Panc1 (cell line): Measurements from ENCODE around the gene ENPP1. TPM values are rescaled to one million over a fixed set of nuclear protein-coding genes. Genes with fewer than 3 reads are reported as not detected.

Source experiments
- ATAC-seq: fragments of 200-7000 bp; cut with Tn5 transposase; 2 replicates; pipeline ENCODE4 v1.9.1; 2020; ENCODE audit warnings: mild to moderate bottlenecking, moderate library complexity
- BruUV-seq: library from RNA; stranded (reverse); fragments of 400-500 nt; replicated peaks from 2 replicates; lab custom pipeline; 2021; lab: Mats Ljungman, UMichigan
- CTCF ChIA-PET: fragments of 300-600 bp; sonication (Branson Sonifier 250); formaldehyde crosslinking; loops from one replicate; lab custom pipeline; 2022; ENCODE audit warnings: antibody characterized with exemption; lab: Charles Lee
- POLR2A ChIA-PET: fragments of 300-600 bp; sonication (Branson Sonifier 250); formaldehyde crosslinking; loops from one replicate; lab custom pipeline; 2022; ENCODE audit warnings: antibody characterized with exemption; lab: Charles Lee
- DNase-seq: peaks from one replicate; pipeline ENCODE4 v3.0.0-alpha.2; 2010; ENCODE audit warnings: low read depth, low spot score
- H3K27ac ChIP-seq: 2 replicates; pipeline ENCODE4 v1.5.1; 2011; ENCODE audit warnings: mild to moderate bottlenecking, low read length, inconsistent platforms
- H3K27me3 ChIP-seq: fragments of 200-500 bp; sonication (Bioruptor generic); 2 replicates; pipeline ENCODE4 v1.6.0; 2014; ENCODE audit warnings: low read length, inconsistent platforms; ENCODE audit not compliant: control insufficient read depth, insufficient read depth
- H3K36me3 ChIP-seq: fragments of 200-500 bp; sonication (Bioruptor generic); 2 replicates; pipeline ENCODE4 v1.5.1; 2014; ENCODE audit warnings: inconsistent platforms, mild to moderate bottlenecking, low read length, moderate library complexity; ENCODE audit not compliant: control insufficient read depth, insufficient read depth
- H3K4me1 ChIP-seq: 2 replicates; pipeline ENCODE4 v1.5.1; 2011; ENCODE audit warnings: inconsistent platforms, mild to moderate bottlenecking, low read length, moderate library complexity; ENCODE audit not compliant: control insufficient read depth, insufficient read depth
- H3K4me3 ChIP-seq, 2 experiments: 2 replicates each; pipeline ENCODE4 v1.5.1; 2011 to 2012; ENCODE audit warnings: low read depth in 2 of 2, low read length in 2 of 2, mild to moderate bottlenecking in 2 of 2, inconsistent platforms in 1 of 2, moderate library complexity in 1 of 2
- H3K9me3 ChIP-seq: fragments of 200-500 bp; sonication (Bioruptor generic); 2 replicates; pipeline ENCODE4 v1.5.1; 2014; ENCODE audit warnings: low read depth, mild to moderate bottlenecking, inconsistent platforms, low read length, moderate library complexity; ENCODE audit not compliant: control insufficient read depth, insufficient read depth
- POLR2AphosphoS5 ChIP-seq: IDR thresholded peaks from 2 replicates; pipeline ENCODE4 v1.6.1; 2012; ENCODE audit warnings: mild to moderate bottlenecking, low read depth, low read length, moderate library complexity
- SIN3A ChIP-seq: IDR thresholded peaks from 2 replicates; pipeline ENCODE4 v1.6.1; 2012; ENCODE audit warnings: low read depth, mild to moderate bottlenecking, low read length, moderate library complexity, borderline replicate concordance; ENCODE audit not compliant: insufficient read depth
- TCF7L2 ChIP-seq: IDR thresholded peaks from 2 replicates; pipeline ENCODE4 v1.6.1; 2011; ENCODE audit warnings: mild to moderate bottlenecking, low read depth, low read length, inconsistent platforms
- in situ Hi-C: cut with HindIII; loops from 2 replicates; pipeline ENCODE4 v1.10.0; 2016; ENCODE audit warnings: low sequenced_read_pairs, low pct_unique_long_range_greater_than_20kb
- intact Hi-C: fragments of 100-400 bp; cut with micrococcal nuclease; formaldehyde crosslinking; loops from one replicate; pipeline ENCODE4 v1.10.0; 2022; ENCODE audit not compliant: unreplicated experiment
- total RNA-seq: library from RNA; stranded (reverse); gene quantifications from one replicate; pipeline ENCODE4 v1.2.1, GENCODE V29; 2021; ENCODE audit not compliant: unreplicated experiment
- TF ChIP-seq, protein P1 (sequence below), 2 experiments: IDR thresholded peaks; 2 replicates each; pipeline ENCODE4 v1.6.1; 2011 to 2012; ENCODE audit warnings: low read depth in 2 of 2, control low read depth in 1 of 2, low read length in 1 of 2, mild to moderate bottlenecking in 1 of 2, moderate library complexity in 1 of 2; ENCODE audit not compliant: insufficient read depth in 1 of 2
- TF ChIP-seq, protein P2 (sequence below): fragments of 450-650 bp; IDR thresholded peaks from 2 replicates; pipeline ENCODE4 v1.5.1; 2017; ENCODE audit warnings: mild to moderate bottlenecking

Gene ENPP1
- total RNA-seq, 1 experiment from 2014 or later, result 6.8 TPM

DNA sequence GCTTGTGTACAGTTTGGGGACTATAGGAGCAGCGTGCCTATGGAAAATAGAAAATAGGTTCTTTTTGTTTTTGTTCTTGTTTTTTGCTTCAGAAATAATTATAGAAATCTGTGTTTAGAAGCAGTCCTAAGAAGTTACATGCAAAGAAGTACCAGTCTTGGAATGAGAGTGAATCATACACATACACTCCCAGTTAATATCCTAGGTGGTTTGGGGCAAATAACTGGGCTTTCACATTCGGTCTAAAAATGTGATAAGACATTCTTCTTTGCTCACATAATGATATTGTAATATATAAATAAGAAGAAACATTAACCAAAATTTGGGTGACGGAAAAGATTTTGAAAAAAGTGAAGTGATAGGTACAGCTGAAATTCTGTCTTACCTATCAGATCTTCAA lies 61.0 kb downstream of the ENPP1 start:
- DNase-seq, result no peak
- Histone ChIP-seq H3K36me3 (no peaks in the 10 kb centered on the region), H3K27me3 (no peaks in the 10 kb centered on the region), H3K27ac (no peak overlapping the region), H3K4me3 (no peak overlapping the region), H3K4me1 (peaks cover 8% of the 10 kb centered on the region; the same call in 1 of the 2 replicates), H3K9me3 (no peaks in the 10 kb centered on the region)
- ChIA-PET POLR2A (no interaction called here), CTCF (no interaction called here)
- no TSS peak for BruUV-seq
- TF ChIP-seq POLR2AphosphoS5, result no peak
- TF ChIP-seq, protein P1, sequence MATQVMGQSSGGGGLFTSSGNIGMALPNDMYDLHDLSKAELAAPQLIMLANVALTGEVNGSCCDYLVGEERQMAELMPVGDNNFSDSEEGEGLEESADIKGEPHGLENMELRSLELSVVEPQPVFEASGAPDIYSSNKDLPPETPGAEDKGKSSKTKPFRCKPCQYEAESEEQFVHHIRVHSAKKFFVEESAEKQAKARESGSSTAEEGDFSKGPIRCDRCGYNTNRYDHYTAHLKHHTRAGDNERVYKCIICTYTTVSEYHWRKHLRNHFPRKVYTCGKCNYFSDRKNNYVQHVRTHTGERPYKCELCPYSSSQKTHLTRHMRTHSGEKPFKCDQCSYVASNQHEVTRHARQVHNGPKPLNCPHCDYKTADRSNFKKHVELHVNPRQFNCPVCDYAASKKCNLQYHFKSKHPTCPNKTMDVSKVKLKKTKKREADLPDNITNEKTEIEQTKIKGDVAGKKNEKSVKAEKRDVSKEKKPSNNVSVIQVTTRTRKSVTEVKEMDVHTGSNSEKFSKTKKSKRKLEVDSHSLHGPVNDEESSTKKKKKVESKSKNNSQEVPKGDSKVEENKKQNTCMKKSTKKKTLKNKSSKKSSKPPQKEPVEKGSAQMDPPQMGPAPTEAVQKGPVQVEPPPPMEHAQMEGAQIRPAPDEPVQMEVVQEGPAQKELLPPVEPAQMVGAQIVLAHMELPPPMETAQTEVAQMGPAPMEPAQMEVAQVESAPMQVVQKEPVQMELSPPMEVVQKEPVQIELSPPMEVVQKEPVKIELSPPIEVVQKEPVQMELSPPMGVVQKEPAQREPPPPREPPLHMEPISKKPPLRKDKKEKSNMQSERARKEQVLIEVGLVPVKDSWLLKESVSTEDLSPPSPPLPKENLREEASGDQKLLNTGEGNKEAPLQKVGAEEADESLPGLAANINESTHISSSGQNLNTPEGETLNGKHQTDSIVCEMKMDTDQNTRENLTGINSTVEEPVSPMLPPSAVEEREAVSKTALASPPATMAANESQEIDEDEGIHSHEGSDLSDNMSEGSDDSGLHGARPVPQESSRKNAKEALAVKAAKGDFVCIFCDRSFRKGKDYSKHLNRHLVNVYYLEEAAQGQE (IDR thresholded peaks at IDR 0.05; ENCODE audit: insufficient read depth in 1 of 2, low read depth in 2 of 2, low read length in 1 of 2), result no peak
- ATAC-seq, result no peak
- intact Hi-C loops, result no loop called here
- in situ Hi-C loops, result no loop called here

DNA sequence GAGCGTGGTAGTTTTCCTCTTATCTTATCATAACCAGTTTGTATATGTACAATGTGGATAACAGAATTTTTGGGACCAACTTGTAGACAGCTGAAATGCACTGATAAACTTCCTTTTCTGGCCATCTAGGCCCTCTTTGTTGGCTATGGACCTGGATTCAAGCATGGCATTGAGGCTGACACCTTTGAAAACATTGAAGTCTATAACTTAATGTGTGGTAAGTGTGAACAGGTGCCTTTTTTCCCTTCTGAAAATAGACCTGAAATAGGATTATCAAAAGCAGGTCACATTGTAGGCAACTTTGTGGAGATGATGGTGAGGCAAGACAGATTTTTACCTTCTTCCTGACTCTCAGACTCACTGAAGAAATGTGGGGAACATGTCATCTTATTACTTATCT lies 67.8 kb downstream of the ENPP1 start:
- BruUV-seq, result no TSS peak
- ChIA-PET POLR2A (no interaction called here), CTCF (no interaction called here)

DNA sequence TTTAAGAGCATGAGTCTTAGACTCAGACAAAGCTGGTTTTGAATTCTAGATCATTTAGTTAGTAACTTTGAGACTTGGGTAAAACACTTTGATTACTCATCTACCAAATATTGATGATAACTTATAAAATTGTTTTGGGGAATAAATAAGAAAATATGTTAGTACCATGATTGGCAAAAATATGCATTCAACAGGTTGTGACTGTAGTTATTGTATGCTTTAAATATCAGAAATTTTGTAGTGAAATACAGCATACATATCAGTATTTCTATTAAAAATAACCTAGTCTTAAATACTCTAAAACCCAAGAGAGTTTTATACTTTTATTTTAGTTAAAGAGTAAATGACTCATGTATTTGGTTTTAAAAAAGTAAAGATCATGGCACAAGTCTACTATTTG lies 68.7 kb downstream of the ENPP1 start:
- Histone ChIP-seq H3K36me3 (no peaks in the 10 kb centered on the region), H3K4me1 (no peaks in the 10 kb centered on the region), H3K9me3 (no peaks in the 10 kb centered on the region), H3K27me3 (no peaks in the 10 kb centered on the region), H3K27ac (no peak overlapping the region), H3K4me3 (no peak overlapping the region)
- ATAC-seq, result no peak
- CTCF ChIA-PET, result no interaction called here
- intact Hi-C loops, result no loop called here
- BruUV-seq, result no TSS peak
- POLR2A ChIA-PET, result no interaction called here
- TF ChIP-seq, protein P1 (IDR thresholded peaks at IDR 0.05; ENCODE audit: insufficient read depth in 1 of 2, low read depth in 2 of 2, low read length in 1 of 2), result no peak
- TF ChIP-seq SIN3A (no peak), TCF7L2 (no peak), POLR2AphosphoS5 (no peak)
- TF ChIP-seq, protein P2, sequence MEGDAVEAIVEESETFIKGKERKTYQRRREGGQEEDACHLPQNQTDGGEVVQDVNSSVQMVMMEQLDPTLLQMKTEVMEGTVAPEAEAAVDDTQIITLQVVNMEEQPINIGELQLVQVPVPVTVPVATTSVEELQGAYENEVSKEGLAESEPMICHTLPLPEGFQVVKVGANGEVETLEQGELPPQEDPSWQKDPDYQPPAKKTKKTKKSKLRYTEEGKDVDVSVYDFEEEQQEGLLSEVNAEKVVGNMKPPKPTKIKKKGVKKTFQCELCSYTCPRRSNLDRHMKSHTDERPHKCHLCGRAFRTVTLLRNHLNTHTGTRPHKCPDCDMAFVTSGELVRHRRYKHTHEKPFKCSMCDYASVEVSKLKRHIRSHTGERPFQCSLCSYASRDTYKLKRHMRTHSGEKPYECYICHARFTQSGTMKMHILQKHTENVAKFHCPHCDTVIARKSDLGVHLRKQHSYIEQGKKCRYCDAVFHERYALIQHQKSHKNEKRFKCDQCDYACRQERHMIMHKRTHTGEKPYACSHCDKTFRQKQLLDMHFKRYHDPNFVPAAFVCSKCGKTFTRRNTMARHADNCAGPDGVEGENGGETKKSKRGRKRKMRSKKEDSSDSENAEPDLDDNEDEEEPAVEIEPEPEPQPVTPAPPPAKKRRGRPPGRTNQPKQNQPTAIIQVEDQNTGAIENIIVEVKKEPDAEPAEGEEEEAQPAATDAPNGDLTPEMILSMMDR, result no peak
- DNase-seq, result no peak
- in situ Hi-C loops, result no loop called here

More for the DNA sequence above, 67.8 kb downstream of the ENPP1 start:
- H3K9me3 ChIP-seq, result no peaks in the 10 kb centered on the region
- TF ChIP-seq, protein P1 (IDR thresholded peaks at IDR 0.05; ENCODE audit: insufficient read depth in 1 of 2, low read depth in 2 of 2, low read length in 1 of 2), result no peak
- TF ChIP-seq POLR2AphosphoS5, result no peak
- no peaks in the 10 kb centered on the region for H3K36me3 ChIP-seq
- in situ Hi-C loops, result no loop called here
- DNase-seq (no peak), ATAC-seq (no peak)
- intact Hi-C loops, result no loop called here
- H3K27me3 ChIP-seq, result no peaks in the 10 kb centered on the region
- H3K27ac ChIP-seq, result no peak overlapping the region
- no peaks in the 10 kb centered on the region for H3K4me1 ChIP-seq
- no peak overlapping the region for H3K4me3 ChIP-seq
